Nasal cavity respiratory epithelium epithelial cell of viscerocranial mucosa (primary cell): ENCODE measurements around the gene CPT1A. TPM values are rescaled to one million over a fixed set of nuclear protein-coding genes. Genes with fewer than 3 reads are reported as not detected.

Experiments used
- total RNA-seq: library from RNA; depleted of rRNA; stranded (reverse); fragments of >200 nt; gene quantifications from 2 replicates; pipeline ENCODE4 v1.2.3, GENCODE V29; 2014

The CPT1A gene
- total RNA-seq = 40.3 and 57.0 TPM in 2 replicates

GRCh38 chr11:68841718-68842426, at the start of gene CPT1A:
TSS of gene CPT1A (minus strand) at chr11:68841916. CDS start at chr11:68815474, 26,442 bp downstream.

GRCh38 chr11:68751331-68751856, 90.3 kb downstream of the CPT1A start, which contains the start of gene TESMIN:
TSS of gene TESMIN (minus strand) at chr11:68751520. CDS start at chr11:68750660, 860 bp downstream.

Other genes starting within 250 kb of the CPT1A start
- 0.28 and 1.4 TPM in 2 replicates for gene GAL, start 157.4 kb downstream of the CPT1A start, total RNA-seq
- 2.4 and 2.7 TPM in 2 replicates for gene TESMIN, start 90.4 kb downstream of the CPT1A start, total RNA-seq
- gene MRPL21, start 61.9 kb upstream of the CPT1A start, total RNA-seq = 33.7 and 44.4 TPM in 2 replicates
- 8.5 and 13.3 TPM in 2 replicates for gene IGHMBP2, start 62.0 kb upstream of the CPT1A start, total RNA-seq
- not detected in 2 replicates for gene MRGPRD, start 139.1 kb upstream of the CPT1A start, total RNA-seq
- gene MRGPRF, start 171.3 kb upstream of the CPT1A start, total RNA-seq = not detected in 2 replicates
- 4.8 and 7.5 TPM in 2 replicates for gene TPCN2, start 207.0 kb upstream of the CPT1A start, total RNA-seq